HL-60 (cell line): ENCODE results near the gene IL1RAPL1.

Source experiments
- GABPA ChIP-seq: IDR thresholded peaks from 2 replicates; pipeline ENCODE4 v1.6.1; 2012; ENCODE audit warnings: low read depth
- POLR2AphosphoS5 ChIP-seq: IDR thresholded peaks from 2 replicates; pipeline ENCODE4 v1.6.1; 2012; ENCODE audit warnings: low read depth
- SPI1 ChIP-seq: IDR thresholded peaks from 2 replicates; pipeline ENCODE4 v1.6.1; 2012; ENCODE audit warnings: low read depth, mild to moderate bottlenecking, borderline replicate concordance
- TF ChIP-seq, protein P1 (sequence below): IDR thresholded peaks from one replicate; pipeline ENCODE4 v1.5.1; 2011; ENCODE audit warnings: low read length, control low read depth, inconsistent platforms; ENCODE audit not compliant: insufficient read depth
- TF ChIP-seq, protein P2 (sequence below): IDR thresholded peaks from 2 replicates; pipeline ENCODE4 v1.6.1; 2012; ENCODE audit warnings: low read depth; ENCODE audit not compliant: insufficient replicate concordance

DNA sequence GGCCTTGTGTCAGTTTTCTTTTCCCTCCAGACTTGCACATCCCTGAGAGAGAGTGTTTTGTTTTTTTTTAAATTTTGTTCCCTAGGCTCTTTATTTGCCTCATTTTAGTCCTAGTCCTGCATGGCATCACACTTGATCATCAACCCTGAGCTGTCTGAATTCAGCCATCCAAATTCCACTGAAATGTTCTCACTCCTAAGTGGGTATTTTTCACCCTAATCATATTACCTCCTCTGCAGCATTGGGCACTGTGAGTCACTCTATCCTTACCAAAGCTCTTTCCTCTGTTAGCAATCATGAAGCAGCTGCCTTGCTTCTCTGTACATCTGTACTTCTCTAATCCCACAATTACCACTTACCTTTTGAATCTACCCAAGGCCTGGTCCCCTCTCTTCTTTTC, 1271.5 kb downstream of the IL1RAPL1 start:
- TF ChIP-seq, protein P1, sequence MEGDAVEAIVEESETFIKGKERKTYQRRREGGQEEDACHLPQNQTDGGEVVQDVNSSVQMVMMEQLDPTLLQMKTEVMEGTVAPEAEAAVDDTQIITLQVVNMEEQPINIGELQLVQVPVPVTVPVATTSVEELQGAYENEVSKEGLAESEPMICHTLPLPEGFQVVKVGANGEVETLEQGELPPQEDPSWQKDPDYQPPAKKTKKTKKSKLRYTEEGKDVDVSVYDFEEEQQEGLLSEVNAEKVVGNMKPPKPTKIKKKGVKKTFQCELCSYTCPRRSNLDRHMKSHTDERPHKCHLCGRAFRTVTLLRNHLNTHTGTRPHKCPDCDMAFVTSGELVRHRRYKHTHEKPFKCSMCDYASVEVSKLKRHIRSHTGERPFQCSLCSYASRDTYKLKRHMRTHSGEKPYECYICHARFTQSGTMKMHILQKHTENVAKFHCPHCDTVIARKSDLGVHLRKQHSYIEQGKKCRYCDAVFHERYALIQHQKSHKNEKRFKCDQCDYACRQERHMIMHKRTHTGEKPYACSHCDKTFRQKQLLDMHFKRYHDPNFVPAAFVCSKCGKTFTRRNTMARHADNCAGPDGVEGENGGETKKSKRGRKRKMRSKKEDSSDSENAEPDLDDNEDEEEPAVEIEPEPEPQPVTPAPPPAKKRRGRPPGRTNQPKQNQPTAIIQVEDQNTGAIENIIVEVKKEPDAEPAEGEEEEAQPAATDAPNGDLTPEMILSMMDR = no peak
- TF ChIP-seq, protein P2, sequence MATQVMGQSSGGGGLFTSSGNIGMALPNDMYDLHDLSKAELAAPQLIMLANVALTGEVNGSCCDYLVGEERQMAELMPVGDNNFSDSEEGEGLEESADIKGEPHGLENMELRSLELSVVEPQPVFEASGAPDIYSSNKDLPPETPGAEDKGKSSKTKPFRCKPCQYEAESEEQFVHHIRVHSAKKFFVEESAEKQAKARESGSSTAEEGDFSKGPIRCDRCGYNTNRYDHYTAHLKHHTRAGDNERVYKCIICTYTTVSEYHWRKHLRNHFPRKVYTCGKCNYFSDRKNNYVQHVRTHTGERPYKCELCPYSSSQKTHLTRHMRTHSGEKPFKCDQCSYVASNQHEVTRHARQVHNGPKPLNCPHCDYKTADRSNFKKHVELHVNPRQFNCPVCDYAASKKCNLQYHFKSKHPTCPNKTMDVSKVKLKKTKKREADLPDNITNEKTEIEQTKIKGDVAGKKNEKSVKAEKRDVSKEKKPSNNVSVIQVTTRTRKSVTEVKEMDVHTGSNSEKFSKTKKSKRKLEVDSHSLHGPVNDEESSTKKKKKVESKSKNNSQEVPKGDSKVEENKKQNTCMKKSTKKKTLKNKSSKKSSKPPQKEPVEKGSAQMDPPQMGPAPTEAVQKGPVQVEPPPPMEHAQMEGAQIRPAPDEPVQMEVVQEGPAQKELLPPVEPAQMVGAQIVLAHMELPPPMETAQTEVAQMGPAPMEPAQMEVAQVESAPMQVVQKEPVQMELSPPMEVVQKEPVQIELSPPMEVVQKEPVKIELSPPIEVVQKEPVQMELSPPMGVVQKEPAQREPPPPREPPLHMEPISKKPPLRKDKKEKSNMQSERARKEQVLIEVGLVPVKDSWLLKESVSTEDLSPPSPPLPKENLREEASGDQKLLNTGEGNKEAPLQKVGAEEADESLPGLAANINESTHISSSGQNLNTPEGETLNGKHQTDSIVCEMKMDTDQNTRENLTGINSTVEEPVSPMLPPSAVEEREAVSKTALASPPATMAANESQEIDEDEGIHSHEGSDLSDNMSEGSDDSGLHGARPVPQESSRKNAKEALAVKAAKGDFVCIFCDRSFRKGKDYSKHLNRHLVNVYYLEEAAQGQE = no peak
- TF ChIP-seq GABPA (no peak), POLR2AphosphoS5 (no peak), SPI1 (no peak)
